GM18502 (cell line): ENCODE data around the gene SPTBN1.

Experiments used
- ATAC-seq: cut with Tn5 transposase; IDR thresholded peaks from one replicate; pipeline ENCODE4 v1.9.1; 2021; ENCODE audit warnings: mild to moderate bottlenecking; ENCODE audit not compliant: unreplicated experiment, poor library complexity

SPTBN1 gene

GRCh38 chr2:54455563-54456361, at the start of gene SPTBN1:
Gene SPTBN1 (plus strand): TSS chr2:54456327. CDS start chr2:54526419, 70,092 bp downstream.
- peak; percentile 47 for ATAC-seq

DNA sequence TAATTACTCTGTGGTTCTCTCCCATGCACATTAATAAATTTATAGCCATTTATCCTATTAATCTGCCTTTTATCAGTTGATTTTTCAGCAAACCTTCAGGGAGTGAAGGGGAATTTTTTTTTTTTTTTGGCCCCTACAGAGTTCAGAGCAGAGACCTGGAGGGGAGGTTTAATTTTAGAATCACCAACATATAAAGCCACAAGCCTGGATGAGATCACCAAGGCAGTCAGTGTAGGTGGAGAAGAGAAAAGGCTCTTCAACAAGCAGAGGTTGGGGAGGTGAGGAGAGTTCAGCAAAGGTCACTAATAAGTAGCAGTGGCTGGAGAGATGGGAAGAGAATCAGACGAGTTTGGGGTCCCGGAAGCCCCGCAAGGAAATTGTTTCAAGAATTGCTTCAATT, 48.4 kb upstream of the SPTBN1 start:
- ATAC-seq: no peak

GRCh38 chr2:54408288-54408687, 47.8 kb upstream of the SPTBN1 start:
- no peak for ATAC-seq

GRCh38 chr2:54409752-54410151, 46.4 kb upstream of the SPTBN1 start:
- no peak for ATAC-seq

GRCh38 chr2:54411801-54412354, 44.2 kb upstream of the SPTBN1 start:
- no peak for ATAC-seq

DNA sequence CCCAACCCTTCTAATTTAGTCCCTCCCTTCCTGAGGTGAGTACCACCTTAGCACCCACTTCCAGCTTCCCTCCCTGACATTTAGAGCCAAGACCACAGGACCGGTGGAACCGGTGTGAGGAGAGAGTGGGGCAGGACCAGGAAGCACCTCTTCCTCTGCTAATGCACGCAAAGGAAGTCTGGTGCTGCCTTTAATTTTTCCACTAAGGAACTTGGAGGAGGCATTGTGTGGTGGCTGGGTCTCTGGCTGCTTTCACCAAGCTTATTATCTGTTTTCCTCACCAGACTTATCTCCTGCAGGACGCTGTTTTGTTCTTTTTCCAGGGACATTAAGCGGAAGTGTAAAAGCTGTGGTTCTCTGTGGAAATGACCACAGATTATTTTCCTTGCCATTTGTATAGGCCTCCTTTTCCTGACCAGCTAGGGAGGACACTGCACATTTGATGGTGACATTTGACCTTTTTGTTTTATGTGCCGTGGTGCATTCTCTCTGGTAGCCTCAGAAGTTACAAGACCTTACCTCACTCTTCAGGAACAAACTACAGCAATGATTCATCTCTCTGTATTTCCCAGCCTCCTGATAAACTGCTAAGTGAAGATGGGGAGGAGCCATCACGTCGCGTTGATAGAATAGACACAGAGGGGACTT, 39.8 kb upstream of the SPTBN1 start:
- ATAC-seq: no peak

DNA sequence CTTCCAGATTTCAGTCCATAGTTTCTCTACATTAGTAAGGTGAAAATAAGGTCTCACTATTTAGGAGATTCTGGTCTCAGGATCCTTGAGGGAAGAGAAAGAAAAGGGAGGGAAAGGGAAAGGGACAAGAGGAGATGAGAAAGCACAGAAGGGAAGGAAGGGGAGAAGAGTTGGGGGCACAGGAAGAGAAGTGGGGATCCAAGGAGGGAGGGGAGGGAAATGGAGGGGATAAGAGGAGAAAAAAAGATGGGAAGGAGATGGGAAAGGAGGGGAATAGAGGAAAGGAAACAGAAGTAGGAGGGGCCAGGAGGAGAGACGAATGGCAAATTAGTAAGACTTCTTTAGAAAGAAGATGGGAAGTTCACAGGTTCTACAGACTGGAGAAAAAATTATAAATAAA, 39.2 kb upstream of the SPTBN1 start:
- no peak for ATAC-seq

- no peak for ATAC-seq
Observed at GRCh38 chr2:54417577-54417976, 38.5 kb upstream of the SPTBN1 start.

DNA sequence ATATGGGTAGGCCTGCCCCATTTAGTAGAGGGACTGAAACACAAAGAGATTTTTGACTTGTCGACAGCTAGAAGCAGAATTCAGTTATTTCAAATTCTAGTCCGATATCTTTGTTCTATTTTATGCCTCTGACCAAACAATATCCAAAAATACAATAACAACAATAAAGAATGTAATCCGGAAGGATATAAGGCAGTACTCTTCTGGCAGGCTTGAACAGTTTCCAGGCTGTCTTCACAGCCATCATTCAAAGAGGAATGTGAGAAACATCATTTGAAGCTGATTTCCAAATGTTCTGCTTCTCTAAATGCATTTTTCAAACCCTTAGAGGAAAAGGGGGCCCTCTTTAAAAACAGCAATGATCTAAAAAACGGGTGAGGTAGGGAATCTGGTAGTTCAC, 36.7 kb upstream of the SPTBN1 start:
- no peak for ATAC-seq

DNA sequence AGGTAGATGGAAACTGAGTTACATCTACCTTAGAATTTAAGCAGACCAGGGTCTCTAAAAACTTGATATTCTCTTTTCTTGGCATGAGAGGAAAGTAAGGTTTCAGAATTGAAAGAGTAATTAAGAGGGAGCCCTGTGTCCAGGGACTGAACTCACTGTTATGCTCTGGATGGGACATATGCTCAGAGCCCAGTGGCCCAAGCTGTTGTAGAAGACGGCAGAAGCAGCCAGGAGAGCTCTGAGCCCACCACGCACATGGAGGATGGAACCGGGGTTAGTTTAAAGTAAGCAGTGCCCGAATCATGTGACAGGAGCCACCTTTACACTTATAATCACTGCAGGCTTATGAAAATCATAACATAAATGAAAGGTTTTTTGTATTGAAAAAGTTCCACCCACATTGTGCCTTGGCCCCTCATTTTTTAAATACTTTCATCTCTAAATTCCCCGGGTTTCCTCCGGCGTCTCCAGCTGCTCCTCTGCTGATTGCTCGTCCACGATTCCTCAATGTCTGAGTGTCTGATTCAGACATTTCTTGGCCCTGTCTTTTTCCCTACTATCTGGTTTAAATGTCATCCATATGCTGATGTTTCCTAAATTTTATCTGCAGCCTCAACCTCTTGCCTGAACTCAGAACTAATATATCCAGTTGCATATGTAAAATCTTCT, 36.1 kb upstream of the SPTBN1 start:
- no peak for ATAC-seq

DNA sequence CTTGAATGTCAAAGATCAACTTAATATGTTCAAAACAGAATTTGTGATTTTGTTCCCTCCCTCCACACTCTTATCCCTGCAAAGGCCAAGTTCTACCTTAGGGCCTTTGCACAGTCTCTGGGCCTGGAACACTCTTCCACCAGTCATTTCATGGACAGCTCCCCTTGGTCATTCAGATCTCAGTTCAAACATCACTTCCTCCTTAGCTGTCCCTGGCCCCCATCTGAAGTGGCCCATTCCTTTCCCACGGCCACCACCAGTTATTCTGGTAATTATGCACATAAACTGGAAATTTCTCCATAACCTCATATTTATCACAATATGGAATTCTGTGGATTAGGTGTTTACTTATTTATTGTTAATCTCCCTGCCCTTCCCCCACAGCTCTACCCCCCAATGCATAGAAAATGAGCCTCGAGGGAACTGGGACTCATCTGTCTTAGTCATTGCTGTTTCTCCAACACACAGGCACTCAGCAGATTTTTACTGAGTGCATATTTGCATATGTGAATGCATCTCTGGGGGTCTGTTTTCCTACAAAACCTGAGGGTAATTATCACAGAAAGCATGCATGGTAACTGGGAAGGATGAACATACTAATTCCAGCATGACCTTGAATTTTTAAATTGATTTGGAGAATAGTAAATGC, 35.5 kb upstream of the SPTBN1 start:
- ATAC-seq: no peak

GRCh38 chr2:54422072-54422581, 34.0 kb upstream of the SPTBN1 start:
- no peak for ATAC-seq

DNA sequence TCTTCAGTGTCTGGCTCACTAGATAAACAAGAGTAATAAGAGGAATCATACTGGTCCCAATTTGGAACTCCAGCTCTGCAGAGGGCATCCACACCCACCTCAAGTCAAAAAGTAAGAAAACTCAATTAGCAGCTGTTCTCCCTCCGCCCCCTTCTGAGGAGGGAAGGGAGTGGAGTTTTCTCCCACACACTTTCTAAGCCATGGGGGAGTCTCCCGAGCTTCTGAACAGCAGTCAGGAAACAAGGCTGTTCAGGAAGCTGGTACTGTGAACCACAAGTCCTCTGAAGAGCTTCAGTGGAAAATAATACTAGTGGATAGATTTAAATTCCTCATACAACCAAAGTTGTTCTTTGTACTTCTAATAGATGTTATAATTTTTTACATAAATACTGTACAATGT, 32.9 kb upstream of the SPTBN1 start:
- ATAC-seq: no peak

GRCh38 chr2:54424555-54425163, 31.5 kb upstream of the SPTBN1 start:
- ATAC-seq: no peak

DNA sequence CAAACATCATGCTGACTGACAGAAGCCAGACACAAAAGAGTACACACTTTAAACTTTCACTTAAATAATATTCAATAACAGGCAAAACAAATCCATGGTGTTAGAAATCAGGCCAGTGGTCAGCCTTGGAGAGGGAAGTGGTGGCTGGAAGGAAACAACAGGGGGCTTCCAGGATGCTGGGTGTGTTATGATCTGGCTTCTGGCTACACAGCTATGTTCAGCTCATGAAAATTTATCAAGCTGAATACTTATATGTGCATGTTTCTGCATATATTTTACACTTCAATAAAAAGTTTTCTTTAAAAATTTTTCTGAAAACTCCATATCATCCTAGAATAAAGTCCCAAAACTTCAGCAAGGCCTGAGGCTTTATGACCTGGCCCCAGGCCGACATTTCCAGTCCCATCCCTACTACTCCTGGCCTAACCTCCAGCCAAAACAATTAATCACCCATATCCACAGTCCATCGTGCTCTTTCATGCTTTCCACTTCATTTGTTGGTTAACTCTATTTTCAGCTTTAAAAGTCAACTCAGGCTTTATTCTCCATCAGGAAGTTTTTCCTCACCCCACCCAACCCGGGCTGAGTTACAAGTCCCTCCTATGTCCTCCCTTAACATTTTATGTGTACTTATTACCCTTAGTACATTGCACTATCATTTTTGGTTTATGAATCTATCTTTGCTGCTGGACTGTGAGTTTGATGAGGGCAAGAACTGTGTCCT, 27.9 kb upstream of the SPTBN1 start:
- ATAC-seq: no peak

DNA sequence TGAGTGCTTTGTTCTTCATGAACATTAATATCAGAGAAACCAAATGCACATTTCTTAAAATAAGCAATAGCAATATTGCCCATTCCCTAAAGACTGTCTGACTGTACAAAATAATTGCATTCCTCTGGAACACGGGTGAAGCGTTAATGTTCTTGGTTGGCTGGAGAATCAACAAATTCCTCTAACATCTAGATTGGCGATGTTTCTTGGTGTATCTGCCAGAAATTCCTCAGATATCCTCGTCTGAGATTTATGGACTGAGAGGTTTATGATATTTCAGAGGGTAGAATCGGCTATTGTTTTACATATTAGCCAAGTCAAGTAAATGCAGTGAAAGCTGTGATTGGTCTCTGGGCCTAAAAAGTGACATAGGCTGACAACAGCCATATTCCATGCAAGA, 27.1 kb upstream of the SPTBN1 start:
- no peak for ATAC-seq

DNA sequence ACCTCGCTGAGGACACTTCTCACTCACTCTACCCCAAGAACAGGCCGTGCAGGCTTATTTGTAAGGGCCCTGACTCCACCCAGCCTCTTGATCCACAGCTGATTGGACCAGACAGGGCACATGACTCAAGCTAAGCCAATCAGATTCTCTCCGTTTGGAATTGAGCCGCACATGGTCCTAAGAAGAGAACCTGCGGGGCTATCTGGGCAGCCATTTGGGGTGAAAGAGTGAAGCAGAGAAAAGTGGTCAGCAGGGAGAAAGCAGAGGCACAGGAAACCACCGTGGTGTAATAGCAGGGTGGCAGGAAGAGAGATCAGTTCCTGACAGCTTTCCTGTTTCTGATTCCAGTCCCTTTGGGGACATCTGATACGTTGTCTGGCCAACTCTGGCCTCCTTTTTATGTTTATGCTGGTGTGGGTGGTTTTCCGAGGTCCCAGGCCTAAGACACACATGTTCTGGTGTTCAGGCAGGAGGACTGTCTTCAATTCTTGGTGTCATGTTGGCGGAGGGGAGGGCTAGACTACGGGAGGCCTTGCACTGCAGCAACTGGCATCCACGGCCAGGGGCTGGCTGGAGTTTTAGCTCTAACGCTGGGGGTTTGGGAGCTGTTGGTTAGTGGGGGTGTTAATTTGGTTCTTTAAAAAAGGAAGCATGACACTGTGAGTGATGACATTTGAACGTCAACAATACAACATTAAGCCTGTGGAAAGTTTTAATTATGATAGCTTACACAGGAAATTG, 26.1 kb upstream of the SPTBN1 start:
- ATAC-seq: no peak

DNA sequence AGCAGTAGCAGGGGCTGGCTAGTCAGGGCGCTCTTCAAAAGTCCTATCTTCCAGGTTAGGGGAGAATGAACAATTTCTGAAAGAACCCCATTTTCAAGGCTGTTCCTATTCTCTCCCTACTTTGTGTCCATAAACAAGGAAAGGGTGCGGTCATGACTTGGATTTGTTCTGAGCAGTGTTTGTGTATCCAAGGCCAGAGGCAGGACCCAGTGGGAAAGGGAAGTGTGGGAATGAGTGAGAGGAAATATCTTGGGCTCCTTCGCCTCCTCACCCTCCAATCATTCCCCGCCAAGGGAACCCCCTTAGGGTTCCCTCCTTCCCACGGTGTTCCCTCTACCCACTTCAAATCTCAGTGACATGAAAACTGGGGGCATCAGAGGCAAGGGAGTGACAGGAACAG, 25.5 kb upstream of the SPTBN1 start:
- no peak for ATAC-seq
